NCI-H1417 treated with DMSO at 0.1 percent for 48 hours (cell line): Measurements from ENCODE around the gene PRMT2.
"Not testable (repeated sequence)": the region's sequence is repeated elsewhere in the genome, so short reads cannot be mapped to it uniquely, and the experiment has no call there.

Experiments used
- DNase-seq: peaks from one replicate; lab custom pipeline; 2025; lab: John Stamatoyannopoulos, UW

PRMT2 gene

GRCh38 chr21:46668904-46669303 lies 33.4 kb downstream of the PRMT2 start:
- DNase-seq: not testable (repeated sequence)

DNA sequence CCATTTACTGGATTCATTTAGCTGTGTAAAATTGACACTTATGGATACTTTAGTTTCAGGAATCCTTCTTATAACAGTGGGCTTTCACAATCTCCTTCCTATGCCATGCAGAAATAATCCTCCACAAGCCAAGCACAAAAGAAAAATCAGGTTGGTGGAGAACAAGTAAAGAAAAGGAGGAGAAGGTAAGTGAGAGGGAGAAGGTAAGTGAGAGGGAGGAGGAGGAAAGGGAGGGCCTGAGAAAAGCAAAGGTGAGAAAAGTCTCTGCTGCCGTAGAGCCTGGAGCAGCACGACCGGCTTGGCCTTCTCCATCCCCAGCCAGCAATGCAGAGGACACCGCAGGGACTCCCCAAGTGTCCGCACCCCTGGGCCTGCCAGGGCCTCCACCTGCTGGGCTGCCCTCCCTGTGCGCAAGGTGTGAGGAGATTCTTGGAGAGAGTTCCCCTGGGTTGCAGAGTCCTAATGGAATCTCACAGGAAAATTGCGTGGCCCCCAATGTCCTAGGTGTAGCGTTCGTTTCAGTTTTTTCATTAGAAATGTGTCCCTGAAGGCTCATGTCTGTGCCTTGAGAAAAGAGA lies 39.0 kb downstream of the PRMT2 start:
- no peak for DNase-seq

DNA sequence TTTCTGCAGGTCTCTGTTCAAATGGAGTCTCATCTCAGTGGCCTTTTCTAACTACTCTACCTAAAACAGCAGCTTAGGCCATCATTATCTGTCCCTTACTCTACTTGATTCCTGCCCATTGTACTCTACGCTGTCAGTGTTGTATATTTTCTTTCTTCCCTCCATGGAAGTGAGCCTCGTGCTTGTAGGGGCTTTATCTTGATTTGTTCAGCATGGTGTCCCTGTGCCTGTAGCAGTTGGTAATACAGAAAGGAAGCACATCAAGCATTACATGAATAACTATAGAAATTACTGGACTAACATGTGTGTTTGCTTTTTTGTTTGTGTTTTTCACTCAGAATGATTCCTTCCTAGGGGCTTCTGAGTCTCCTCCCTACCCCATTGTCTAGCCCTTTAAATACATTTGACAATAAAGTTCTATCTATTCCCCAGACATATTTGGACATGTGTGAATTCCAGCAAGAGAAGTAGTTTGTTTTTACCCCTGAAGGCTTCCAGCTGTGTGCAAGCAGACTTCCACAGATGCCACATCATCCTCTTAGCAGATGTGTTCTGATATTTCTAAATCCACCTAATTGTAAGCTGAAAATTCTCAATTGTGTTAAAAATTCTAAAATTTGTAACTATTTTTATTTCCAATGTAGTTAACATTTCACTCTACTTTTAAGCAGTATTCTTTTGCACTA lies 40.3 kb downstream of the PRMT2 start:
- DNase-seq: no peak

GRCh38 chr21:46676542-46676941 lies 41.1 kb downstream of the PRMT2 start:
- DNase-seq: not testable (repeated sequence)

GRCh38 chr21:46681593-46681992 lies 46.1 kb downstream of the PRMT2 start:
- DNase-seq: not testable (repeated sequence)

GRCh38 chr21:46698652-46699051 lies 63.2 kb downstream of the PRMT2 start:
- not testable (repeated sequence) for DNase-seq

DNA sequence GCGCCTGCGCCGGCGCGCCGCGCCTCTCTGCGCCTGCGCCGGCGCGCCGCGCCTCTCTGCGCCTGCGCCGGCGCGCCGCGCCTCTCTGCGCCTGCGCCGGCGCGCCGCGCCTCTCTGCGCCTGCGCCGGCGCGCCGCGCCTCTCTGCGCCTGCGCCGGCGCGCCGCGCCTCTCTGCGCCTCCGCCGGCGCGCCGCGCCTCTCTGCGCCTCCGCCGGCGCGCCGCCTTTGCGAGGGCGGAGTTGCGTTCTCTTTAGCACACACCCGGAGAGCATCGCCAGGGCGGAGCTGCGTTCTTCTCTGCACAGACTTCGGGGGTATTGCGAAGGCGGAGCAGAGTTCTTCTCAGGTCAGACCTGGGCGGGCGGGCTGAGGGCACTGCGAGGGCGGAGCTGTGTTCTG lies 63.6 kb downstream of the PRMT2 start:
- DNase-seq: not testable (repeated sequence)
